Activated T-helper 1 cell treated with anti-CD3 and anti-CD28 coated beads, Interleukin-12 subunit alpha, Interleukin-12 subunit beta, Interleukin-2, Interleukin-4 antibody, amounts not matched to agents 30 ng/mL and 10 ng/mL and 1 ng/mL, durations not matched to agents 14 hours and 24 hours and 36 hours (primary cell): Measurements from ENCODE around the gene SLC10A7. TPM values are rescaled to one million over a fixed set of nuclear protein-coding genes. Genes with fewer than 3 reads are reported as not detected.

ENCODE experiments used
- DNase-seq: peaks from one replicate; pipeline ENCODE4 v3.0.0; 2021; ENCODE audit warnings: low spot score
- H3K27ac Mint-ChIP-seq: one replicate; pipeline ENCODE4 v1.8.0; 2021; ENCODE audit warnings: mild to moderate bottlenecking, mixed read lengths
- H3K27me3 Mint-ChIP-seq: one replicate; pipeline ENCODE4 v1.8.0; 2022; ENCODE audit warnings: mild to moderate bottlenecking, moderate library complexity, mixed read lengths; ENCODE audit not compliant: insufficient read depth
- H3K36me3 Mint-ChIP-seq: one replicate; pipeline ENCODE4 v1.8.0; 2021; ENCODE audit warnings: low read depth, mixed read lengths
- H3K4me1 Mint-ChIP-seq: one replicate; pipeline ENCODE4 v1.8.0; 2021; ENCODE audit warnings: low read depth, mixed read lengths
- H3K4me3 Mint-ChIP-seq: one replicate; pipeline ENCODE4 v1.8.0; 2021; ENCODE audit warnings: mild to moderate bottlenecking, moderate library complexity, mixed read lengths
- H3K9me3 Mint-ChIP-seq: one replicate; pipeline ENCODE4 v1.8.0; 2021; ENCODE audit warnings: mixed read lengths
- intact Hi-C: fragments of 100-400 bp; cut with micrococcal nuclease; formaldehyde crosslinking; loops from one replicate; pipeline ENCODE4 v1.15.1; 2024
- total RNA-seq: library from RNA; stranded (reverse); gene quantifications from 2 replicates; pipeline ENCODE4 v1.2.3, GENCODE V29; 2022

Gene SLC10A7
- total RNA-seq, 1 donor from 2014 or later, result 23.3 TPM

GRCh38 chr4:146486565-146486964 is 35.2 kb downstream of the SLC10A7 start:
- Mint-ChIP-seq H3K9me3 (peaks cover 23% of the 10 kb centered on the region), H3K27me3 (no peaks in the 10 kb centered on the region), H3K4me1 (peaks cover 17% of the 10 kb centered on the region), H3K27ac (no peak overlapping the region), H3K36me3 (peaks cover 30% of the 10 kb centered on the region), H3K4me3 (no peak overlapping the region)
- intact Hi-C loops, result loop anchor here (1.0 kb wide), 1 partner anchor 28 kb away; no protein-coding TSS in a partner anchor
- no peak for DNase-seq

DNA sequence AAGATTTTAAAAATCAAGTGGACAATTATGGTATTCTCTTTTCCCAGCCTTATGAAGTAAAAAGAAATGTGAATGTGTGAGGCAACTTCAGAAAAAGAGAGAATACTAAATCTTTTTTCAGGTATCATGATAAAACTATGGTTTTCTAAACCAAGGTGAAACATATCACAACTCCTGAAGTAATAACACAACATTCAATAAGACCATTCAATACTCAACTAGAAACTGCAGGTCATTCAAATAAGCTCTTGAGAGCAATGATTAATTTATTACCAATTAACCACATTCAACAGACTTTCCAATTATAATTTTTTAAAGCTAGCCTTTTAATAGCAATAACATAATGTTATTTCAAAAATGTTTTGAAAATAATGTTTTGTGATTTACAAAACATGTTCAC is 35.8 kb downstream of the SLC10A7 start:
- DNase-seq, result no peak
- no peaks in the 10 kb centered on the region for H3K27me3 Mint-ChIP-seq
- no peak overlapping the region for H3K27ac Mint-ChIP-seq
- intact Hi-C loops, result loop anchor here (1.0 kb wide), 1 partner anchor 28 kb away; no protein-coding TSS in a partner anchor
- H3K4me1 Mint-ChIP-seq, result peaks cover 17% of the 10 kb centered on the region
- H3K9me3 Mint-ChIP-seq, result peaks cover 25% of the 10 kb centered on the region
- peaks cover 34% of the 10 kb centered on the region for H3K36me3 Mint-ChIP-seq
- no peak overlapping the region for H3K4me3 Mint-ChIP-seq

- peaks cover 29% of the 10 kb centered on the region for H3K9me3 Mint-ChIP-seq
- H3K27me3 Mint-ChIP-seq, result no peaks in the 10 kb centered on the region
- H3K36me3 Mint-ChIP-seq, result peaks cover 43% of the 10 kb centered on the region
- H3K4me1 Mint-ChIP-seq, result peaks cover 24% of the 10 kb centered on the region
- no peak for DNase-seq
- no peak overlapping the region for H3K27ac Mint-ChIP-seq
- intact Hi-C loops, result no loop called here
- H3K4me3 Mint-ChIP-seq, result no peak overlapping the region
Measured at GRCh38 chr4:146482788-146483187, 39.0 kb downstream of the SLC10A7 start.

DNA sequence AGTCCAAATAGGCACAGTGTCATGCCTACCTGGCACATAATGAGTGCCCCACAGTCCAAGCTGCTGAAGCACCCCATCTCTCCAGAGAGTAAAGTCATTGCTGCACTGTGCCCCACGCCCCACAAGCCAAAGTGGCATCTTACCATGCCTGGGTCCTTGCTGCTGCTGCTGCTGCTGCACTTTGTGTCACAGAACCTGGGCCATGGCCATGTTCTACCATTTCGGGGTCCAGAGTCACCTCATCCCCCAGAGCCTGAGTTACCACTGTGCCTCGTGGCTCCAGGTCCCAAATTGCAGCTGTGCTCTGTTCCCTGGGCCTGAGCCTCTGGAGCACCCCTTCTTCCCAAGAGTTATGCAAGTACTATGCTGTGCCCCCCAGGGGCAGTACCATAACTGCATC is 40.5 kb downstream of the SLC10A7 start:
- Mint-ChIP-seq H3K36me3 (peaks cover 38% of the 10 kb centered on the region), H3K9me3 (peaks cover 29% of the 10 kb centered on the region), H3K4me3 (no peak overlapping the region), H3K27ac (no peak overlapping the region), H3K27me3 (no peaks in the 10 kb centered on the region), H3K4me1 (peaks cover 12% of the 10 kb centered on the region)
- intact Hi-C loops, result no loop called here
- DNase-seq, result no peak

- Mint-ChIP-seq H3K4me3 (no peak overlapping the region), H3K27ac (no peak overlapping the region), H3K9me3 (peaks cover 20% of the 10 kb centered on the region), H3K27me3 (no peaks in the 10 kb centered on the region), H3K36me3 (peaks cover 30% of the 10 kb centered on the region), H3K4me1 (peaks cover 13% of the 10 kb centered on the region)
- DNase-seq, result no peak
- intact Hi-C loops, result no loop called here
Measured at GRCh38 chr4:146478009-146478408, 43.7 kb downstream of the SLC10A7 start.

DNA sequence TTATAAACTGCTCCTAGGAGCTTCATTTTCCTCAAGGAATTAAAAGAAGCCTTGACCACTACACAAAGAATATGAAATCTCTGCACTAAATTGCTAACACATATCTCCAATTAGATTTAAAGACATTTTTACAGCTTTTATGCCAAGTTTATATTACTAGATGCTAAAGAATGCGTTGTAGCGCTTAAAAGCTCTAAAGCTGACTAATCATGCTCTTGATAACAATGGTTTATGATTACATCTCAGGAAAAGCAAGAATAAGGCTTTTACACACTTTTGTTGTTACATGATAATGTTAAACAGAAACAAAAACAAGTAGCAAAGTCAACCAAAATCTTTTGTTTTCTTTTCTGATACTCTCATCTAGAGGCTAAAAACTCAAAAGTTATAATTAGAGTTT is 44.7 kb downstream of the SLC10A7 start:
- Mint-ChIP-seq H3K4me3 (no peak overlapping the region), H3K27ac (no peak overlapping the region), H3K9me3 (peaks cover 11% of the 10 kb centered on the region), H3K36me3 (peaks cover 22% of the 10 kb centered on the region), H3K4me1 (peaks cover 13% of the 10 kb centered on the region), H3K27me3 (no peaks in the 10 kb centered on the region)
- DNase-seq, result no peak
- intact Hi-C loops, result no loop called here

DNA sequence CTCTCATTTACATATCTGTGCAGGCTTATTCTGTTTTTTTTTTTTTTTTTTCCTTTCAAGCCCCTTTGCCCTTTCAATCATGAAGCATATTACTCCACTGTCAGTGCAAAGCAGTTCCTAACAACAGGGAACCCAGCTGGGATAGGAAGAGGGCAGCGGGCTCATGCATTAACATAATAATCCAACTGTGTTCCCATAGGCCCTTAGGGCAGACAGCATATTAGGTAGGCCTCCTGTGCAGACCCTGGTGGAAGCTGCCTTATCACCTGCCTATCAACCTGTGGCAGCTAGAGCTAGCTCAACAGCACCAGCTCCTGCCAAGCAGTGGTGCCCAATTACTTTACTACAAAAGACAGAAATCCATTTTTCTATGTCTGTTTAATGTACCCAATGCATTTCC is 49.3 kb downstream of the SLC10A7 start:
- peaks cover 6% of the 10 kb centered on the region for H3K4me1 Mint-ChIP-seq

DNA sequence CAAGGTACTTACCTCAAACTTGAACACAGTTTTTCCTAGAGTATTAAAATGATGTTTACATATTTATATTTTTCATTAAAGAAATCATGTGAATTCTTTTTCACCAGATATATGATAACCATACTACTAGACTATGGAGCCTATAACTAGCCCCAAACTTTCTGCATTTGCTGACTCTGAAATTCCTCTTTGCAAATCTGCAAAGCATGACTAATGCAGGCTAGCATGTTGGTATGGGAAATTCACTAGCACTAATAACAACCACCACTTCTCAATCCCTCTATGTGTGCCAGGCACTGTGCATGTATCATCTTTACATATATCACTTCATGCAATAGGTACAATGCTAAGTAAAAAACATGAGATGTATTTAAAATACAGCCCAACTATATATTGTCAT is 51.1 kb downstream of the SLC10A7 start:
- H3K9me3 Mint-ChIP-seq, result no peaks in the 10 kb centered on the region
- intact Hi-C loops, result no loop called here
- no peak overlapping the region for H3K4me3 Mint-ChIP-seq
- peaks cover 7% of the 10 kb centered on the region for H3K4me1 Mint-ChIP-seq
- H3K36me3 Mint-ChIP-seq, result peaks cover 1% of the 10 kb centered on the region
- no peak overlapping the region for H3K27ac Mint-ChIP-seq
- no peaks in the 10 kb centered on the region for H3K27me3 Mint-ChIP-seq
- DNase-seq, result no peak

More for the DNA sequence above, 49.3 kb downstream of the SLC10A7 start:
- intact Hi-C loops, result no loop called here
- Mint-ChIP-seq H3K36me3 (peaks cover 3% of the 10 kb centered on the region), H3K27ac (no peak overlapping the region), H3K4me3 (no peak overlapping the region), H3K27me3 (no peaks in the 10 kb centered on the region), H3K9me3 (no peaks in the 10 kb centered on the region)
- DNase-seq, result no peak

DNA sequence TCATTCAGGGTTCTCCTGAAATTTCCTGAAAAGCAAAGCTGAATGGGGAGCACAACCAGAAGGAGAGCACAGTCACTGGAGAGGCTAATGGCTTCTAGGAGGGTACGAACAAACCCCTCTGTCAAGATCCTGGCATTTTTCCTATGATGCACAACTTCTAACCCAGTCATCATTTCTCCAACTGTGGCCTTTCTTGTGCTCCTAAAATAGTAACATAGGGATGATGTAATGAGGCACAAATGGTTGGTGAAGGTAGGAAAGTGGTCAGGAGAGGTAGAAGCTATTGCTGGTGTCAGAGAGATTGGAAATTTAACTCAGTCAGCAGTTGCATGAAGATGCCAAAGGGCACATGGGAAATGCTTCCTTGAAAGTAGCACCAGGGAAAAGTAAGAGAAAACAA is 52.7 kb downstream of the SLC10A7 start:
- Mint-ChIP-seq H3K9me3 (no peaks in the 10 kb centered on the region), H3K4me1 (peaks cover 11% of the 10 kb centered on the region), H3K4me3 (no peak overlapping the region), H3K36me3 (peaks cover 1% of the 10 kb centered on the region), H3K27me3 (no peaks in the 10 kb centered on the region), H3K27ac (no peak overlapping the region)
- no peak for DNase-seq
- intact Hi-C loops, result no loop called here

DNA sequence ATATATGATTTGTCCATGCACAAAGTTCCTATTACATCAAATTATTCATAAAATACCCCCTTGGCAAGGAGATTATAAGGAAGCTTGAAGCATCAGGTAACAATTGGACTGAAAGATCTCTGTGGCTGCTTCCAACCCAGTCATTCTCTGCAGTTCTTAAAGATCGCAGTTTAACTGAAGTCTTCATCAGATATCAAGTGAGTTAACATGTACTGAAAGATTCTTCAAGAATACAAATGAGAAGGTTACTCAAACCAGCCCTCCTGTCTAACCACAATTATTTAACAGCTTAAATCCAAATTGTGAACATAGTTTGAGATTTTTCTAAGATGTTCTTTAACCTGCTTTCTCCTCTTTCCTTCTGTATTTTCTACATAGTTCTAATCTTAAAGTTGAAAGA is 56.1 kb downstream of the SLC10A7 start:
- no peaks in the 10 kb centered on the region for H3K27me3 Mint-ChIP-seq
- H3K27ac Mint-ChIP-seq, result no peak overlapping the region
- H3K4me3 Mint-ChIP-seq, result no peak overlapping the region
- H3K9me3 Mint-ChIP-seq, result no peaks in the 10 kb centered on the region
- H3K36me3 Mint-ChIP-seq, result peaks cover 3% of the 10 kb centered on the region
- H3K4me1 Mint-ChIP-seq, result peaks cover 11% of the 10 kb centered on the region
- no peak for DNase-seq
- intact Hi-C loops, result no loop called here

DNA sequence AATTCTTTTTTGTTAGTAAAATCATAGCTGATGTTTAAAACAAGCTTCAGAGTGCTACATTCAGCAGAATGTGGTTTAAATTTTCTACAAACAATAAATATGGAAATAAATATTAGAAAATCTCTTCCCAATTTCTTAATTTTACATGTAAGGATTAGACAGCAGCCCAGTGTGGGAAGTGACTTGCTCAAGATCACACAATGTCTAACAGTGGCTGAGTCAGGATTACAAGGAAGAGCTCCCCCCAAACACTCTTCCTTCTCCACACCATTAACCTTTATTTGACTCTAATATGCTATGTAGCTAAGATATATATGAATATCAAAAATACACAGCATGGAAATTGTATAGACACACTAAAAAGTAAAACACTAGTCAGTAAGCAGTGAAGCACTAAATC is 59.5 kb downstream of the SLC10A7 start:
- no peak for DNase-seq
- H3K4me1 Mint-ChIP-seq, result peaks cover 33% of the 10 kb centered on the region
- peaks cover 12% of the 10 kb centered on the region for H3K36me3 Mint-ChIP-seq
- intact Hi-C loops, result no loop called here
- no peak overlapping the region for H3K4me3 Mint-ChIP-seq
- H3K9me3 Mint-ChIP-seq, result peaks cover 6% of the 10 kb centered on the region
- H3K27ac Mint-ChIP-seq, result no peak overlapping the region
- H3K27me3 Mint-ChIP-seq, result no peaks in the 10 kb centered on the region

- H3K9me3 Mint-ChIP-seq, result peaks cover 6% of the 10 kb centered on the region
- intact Hi-C loops, result loop anchor here (1.0 to 10.0 kb wide), 14 partner anchors 8 to 1364 kb away; partner anchors contain the start of genes ABCE1, ANAPC10, LSM6 and MMAA
- peaks cover 16% of the 10 kb centered on the region for H3K36me3 Mint-ChIP-seq
- peak overlapping the region; percentile 88 for H3K27ac Mint-ChIP-seq
- DNase-seq, result no peak
- H3K4me1 Mint-ChIP-seq, result peaks cover 26% of the 10 kb centered on the region
- H3K4me3 Mint-ChIP-seq, result peak overlapping the region; percentile 63
- H3K27me3 Mint-ChIP-seq, result no peaks in the 10 kb centered on the region
Measured at GRCh38 chr4:146458594-146458993, 63.1 kb downstream of the SLC10A7 start.

- Mint-ChIP-seq H3K36me3 (peaks cover 20% of the 10 kb centered on the region), H3K27ac (no peak overlapping the region), H3K4me3 (no peak overlapping the region), H3K4me1 (peaks cover 33% of the 10 kb centered on the region), H3K27me3 (no peaks in the 10 kb centered on the region), H3K9me3 (peaks cover 12% of the 10 kb centered on the region)
- DNase-seq, result no peak
- intact Hi-C loops, result loop anchor here (5.0 to 10.0 kb wide), 4 partner anchors 279 to 1362 kb away; partner anchors contain the start of genes ABCE1, ANAPC10, LSM6 and MMAA
Measured at GRCh38 chr4:146456681-146457080, 65.1 kb downstream of the SLC10A7 start.
